ENCODE data around the gene TTC7B. TPM values are rescaled to one million over a fixed set of nuclear protein-coding genes. Genes with fewer than 3 reads are reported as not detected.

The TTC7B gene
- total RNA-seq, 1 experiment from 2014 or later, result 40.9 TPM

DNA sequence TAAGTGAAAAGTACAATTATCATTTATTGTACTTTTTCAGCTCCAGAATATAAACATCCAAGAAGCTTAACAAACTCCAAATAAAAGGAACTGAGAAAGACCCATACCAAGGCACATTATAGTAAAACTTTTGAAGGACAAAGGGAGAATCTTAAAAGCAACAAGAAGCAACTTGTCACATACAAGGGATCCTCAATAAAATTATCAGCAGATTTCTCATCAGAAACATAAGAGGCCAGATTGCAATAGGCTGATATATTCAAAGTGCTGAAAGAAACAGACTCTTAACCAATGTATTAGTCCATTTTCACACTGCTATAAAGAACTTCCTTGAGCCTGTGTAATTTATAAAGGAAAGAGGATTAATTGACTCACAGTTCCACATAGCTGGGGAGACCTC lies 48.3 kb downstream of the TTC7B start:
- ChIA-PET POLR2A (no interaction called here), CTCF (no interaction called here)
- DNase-seq (ENCODE audit: low read depth, low spot score), result no peak
- TF ChIP-seq SIN3A (IDR thresholded peaks at IDR 0.05; ENCODE audit: borderline replicate concordance, insufficient read depth, low read depth, low read length) (no peak), POLR2AphosphoS5 (IDR thresholded peaks at IDR 0.05; ENCODE audit: low read depth, low read length) (no peak), TCF7L2 (IDR thresholded peaks at IDR 0.05; ENCODE audit: low read depth, low read length) (no peak)
- TF ChIP-seq, protein P1, sequence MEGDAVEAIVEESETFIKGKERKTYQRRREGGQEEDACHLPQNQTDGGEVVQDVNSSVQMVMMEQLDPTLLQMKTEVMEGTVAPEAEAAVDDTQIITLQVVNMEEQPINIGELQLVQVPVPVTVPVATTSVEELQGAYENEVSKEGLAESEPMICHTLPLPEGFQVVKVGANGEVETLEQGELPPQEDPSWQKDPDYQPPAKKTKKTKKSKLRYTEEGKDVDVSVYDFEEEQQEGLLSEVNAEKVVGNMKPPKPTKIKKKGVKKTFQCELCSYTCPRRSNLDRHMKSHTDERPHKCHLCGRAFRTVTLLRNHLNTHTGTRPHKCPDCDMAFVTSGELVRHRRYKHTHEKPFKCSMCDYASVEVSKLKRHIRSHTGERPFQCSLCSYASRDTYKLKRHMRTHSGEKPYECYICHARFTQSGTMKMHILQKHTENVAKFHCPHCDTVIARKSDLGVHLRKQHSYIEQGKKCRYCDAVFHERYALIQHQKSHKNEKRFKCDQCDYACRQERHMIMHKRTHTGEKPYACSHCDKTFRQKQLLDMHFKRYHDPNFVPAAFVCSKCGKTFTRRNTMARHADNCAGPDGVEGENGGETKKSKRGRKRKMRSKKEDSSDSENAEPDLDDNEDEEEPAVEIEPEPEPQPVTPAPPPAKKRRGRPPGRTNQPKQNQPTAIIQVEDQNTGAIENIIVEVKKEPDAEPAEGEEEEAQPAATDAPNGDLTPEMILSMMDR (IDR thresholded peaks at IDR 0.05), result no peak
- TF ChIP-seq, protein P2, sequence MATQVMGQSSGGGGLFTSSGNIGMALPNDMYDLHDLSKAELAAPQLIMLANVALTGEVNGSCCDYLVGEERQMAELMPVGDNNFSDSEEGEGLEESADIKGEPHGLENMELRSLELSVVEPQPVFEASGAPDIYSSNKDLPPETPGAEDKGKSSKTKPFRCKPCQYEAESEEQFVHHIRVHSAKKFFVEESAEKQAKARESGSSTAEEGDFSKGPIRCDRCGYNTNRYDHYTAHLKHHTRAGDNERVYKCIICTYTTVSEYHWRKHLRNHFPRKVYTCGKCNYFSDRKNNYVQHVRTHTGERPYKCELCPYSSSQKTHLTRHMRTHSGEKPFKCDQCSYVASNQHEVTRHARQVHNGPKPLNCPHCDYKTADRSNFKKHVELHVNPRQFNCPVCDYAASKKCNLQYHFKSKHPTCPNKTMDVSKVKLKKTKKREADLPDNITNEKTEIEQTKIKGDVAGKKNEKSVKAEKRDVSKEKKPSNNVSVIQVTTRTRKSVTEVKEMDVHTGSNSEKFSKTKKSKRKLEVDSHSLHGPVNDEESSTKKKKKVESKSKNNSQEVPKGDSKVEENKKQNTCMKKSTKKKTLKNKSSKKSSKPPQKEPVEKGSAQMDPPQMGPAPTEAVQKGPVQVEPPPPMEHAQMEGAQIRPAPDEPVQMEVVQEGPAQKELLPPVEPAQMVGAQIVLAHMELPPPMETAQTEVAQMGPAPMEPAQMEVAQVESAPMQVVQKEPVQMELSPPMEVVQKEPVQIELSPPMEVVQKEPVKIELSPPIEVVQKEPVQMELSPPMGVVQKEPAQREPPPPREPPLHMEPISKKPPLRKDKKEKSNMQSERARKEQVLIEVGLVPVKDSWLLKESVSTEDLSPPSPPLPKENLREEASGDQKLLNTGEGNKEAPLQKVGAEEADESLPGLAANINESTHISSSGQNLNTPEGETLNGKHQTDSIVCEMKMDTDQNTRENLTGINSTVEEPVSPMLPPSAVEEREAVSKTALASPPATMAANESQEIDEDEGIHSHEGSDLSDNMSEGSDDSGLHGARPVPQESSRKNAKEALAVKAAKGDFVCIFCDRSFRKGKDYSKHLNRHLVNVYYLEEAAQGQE (IDR thresholded peaks at IDR 0.05; ENCODE audit: insufficient read depth in 1 of 2, low read depth in 2 of 2, low read length in 1 of 2), result no peak
- no TSS peak for BruUV-seq (replicated peaks)
- ATAC-seq, result no peak
- Histone ChIP-seq H3K9me3 (ENCODE audit: control insufficient read depth, insufficient read depth, low read depth, low read length) (peaks cover 11% of the 10 kb centered on the region; the same call in 1 of the 2 replicates), H3K27me3 (ENCODE audit: control insufficient read depth, insufficient read depth, low read length) (no peaks in the 10 kb centered on the region), H3K36me3 (ENCODE audit: control insufficient read depth, insufficient read depth, low read length) (no peaks in the 10 kb centered on the region), H3K4me3 (ENCODE audit: low read depth in 2 of 2, low read length in 2 of 2) (no peak overlapping the region), H3K4me1 (ENCODE audit: control insufficient read depth, insufficient read depth, low read length) (no peaks in the 10 kb centered on the region), H3K27ac (ENCODE audit: low read length) (no peak overlapping the region)
- in situ Hi-C loops (cut with HindIII; ENCODE audit: low pct_unique_long_range_greater_than_20kb, low sequenced_read_pairs), result no loop called here
- intact Hi-C loops (cut with micrococcal nuclease; ENCODE audit: unreplicated experiment), result no loop called here

DNA sequence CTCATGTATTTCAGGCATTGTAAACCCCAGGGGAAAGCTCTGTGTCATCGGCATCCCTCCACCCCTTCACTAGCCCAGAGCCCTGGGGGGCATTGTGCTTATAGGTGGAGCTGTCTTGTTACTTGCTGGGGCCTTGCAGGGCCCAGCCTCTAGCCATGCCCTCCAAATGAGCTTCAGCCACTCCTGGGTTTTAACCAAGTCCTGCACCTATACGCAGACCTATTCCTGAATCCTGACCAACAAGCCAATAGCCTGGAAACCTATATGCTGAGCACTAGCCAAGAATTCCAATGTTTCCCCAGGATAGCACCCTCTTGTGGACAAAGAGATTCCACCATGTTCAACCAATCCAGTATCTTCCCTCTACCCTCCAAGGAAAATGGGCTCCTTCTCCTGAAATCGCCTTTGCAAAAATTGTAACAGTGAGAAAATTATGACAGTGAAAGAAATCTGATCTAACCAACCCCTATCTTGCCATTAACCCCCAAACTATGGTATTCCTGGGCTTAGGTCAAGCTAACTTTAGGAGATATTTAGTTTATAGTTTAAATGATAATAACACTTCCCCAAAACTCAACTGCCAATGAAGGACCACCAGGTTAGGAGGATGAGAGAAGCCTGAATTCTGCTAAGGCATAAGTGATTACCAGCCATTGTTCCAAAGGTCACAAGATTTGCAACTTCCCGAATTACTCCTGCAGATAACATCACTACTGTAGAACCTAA lies 55.5 kb downstream of the TTC7B start:
- Histone ChIP-seq H3K4me3 (ENCODE audit: low read depth in 2 of 2, low read length in 2 of 2) (no peak overlapping the region), H3K27me3 (ENCODE audit: control insufficient read depth, insufficient read depth, low read length) (no peaks in the 10 kb centered on the region), H3K36me3 (ENCODE audit: control insufficient read depth, insufficient read depth, low read length) (no peaks in the 10 kb centered on the region), H3K27ac (ENCODE audit: low read length) (no peak overlapping the region), H3K9me3 (ENCODE audit: control insufficient read depth, insufficient read depth, low read depth, low read length) (peaks cover 6% of the 10 kb centered on the region; the same call in 1 of the 2 replicates), H3K4me1 (ENCODE audit: control insufficient read depth, insufficient read depth, low read length) (peaks cover 7% of the 10 kb centered on the region)
- TF ChIP-seq, protein P2 (IDR thresholded peaks at IDR 0.05; ENCODE audit: insufficient read depth in 1 of 2, low read depth in 2 of 2, low read length in 1 of 2), result no peak
- TF ChIP-seq, protein P1 (IDR thresholded peaks at IDR 0.05), result peak; percentile 71
- ChIA-PET POLR2A (no interaction called here), CTCF (interaction anchor here (1.5 kb wide), 1 partner anchor 459 kb away, joined by 4 read pairs; no protein-coding TSS in a partner anchor)
- DNase-seq (ENCODE audit: low read depth, low spot score) (no peak), ATAC-seq (no peak)
- no TSS peak for BruUV-seq (replicated peaks)
- in situ Hi-C loops (cut with HindIII; ENCODE audit: low pct_unique_long_range_greater_than_20kb, low sequenced_read_pairs), result no loop called here
- intact Hi-C loops (cut with micrococcal nuclease; ENCODE audit: unreplicated experiment), result loop anchor here (5.0 kb wide), 2 partner anchors 137 to 458 kb away; no protein-coding TSS in a partner anchor
